Measurements from ENCODE around the gene ZER1. TPM values are rescaled to one million over a fixed set of nuclear protein-coding genes. Genes with fewer than 3 reads are reported as not detected.

The ZER1 gene
- total and polyA plus RNA-seq, 2 of the 4 experiments (the other 2 are of a cell fraction) = 7.7 to 34.9 TPM

DNA sequence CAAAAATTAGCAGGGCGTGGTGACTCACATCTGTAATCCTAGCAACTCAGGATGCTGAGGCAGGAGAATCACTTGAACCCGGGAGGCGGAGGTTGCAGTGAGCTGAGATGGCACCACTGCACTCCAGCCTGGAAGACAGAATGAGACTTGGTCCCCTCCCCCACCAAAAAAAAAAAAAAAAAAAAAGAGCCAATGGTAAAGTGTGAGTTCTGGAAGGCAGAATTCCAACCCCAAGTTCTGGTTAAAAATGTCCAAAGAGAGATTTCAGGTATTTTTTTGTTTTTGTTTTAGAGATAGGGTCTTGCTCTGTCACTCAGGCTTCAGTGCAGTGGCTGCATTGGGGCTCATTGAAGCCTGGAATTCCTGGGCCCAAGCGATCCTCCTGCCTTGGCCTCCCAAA lies 84.3 kb downstream of the ZER1 start:
- Histone ChIP-seq H3K18ac (ENCODE audit: low read depth, low read length) (no peak overlapping the region), H4K5ac (ENCODE audit: low read depth, low read length) (no peak overlapping the region), H3K9me3 (ENCODE audit: control insufficient read depth, insufficient read depth, low read length) (no peaks in the 10 kb centered on the region), H3K4me1 (ENCODE audit: control insufficient read depth, insufficient read depth, low read length) (peaks cover 17% of the 10 kb centered on the region), H3K27ac (ENCODE audit: insufficient read depth, low read length) (no peak overlapping the region), H4K91ac (ENCODE audit: insufficient read depth, low read depth, low read length) (no peak overlapping the region), H2BK120ac (ENCODE audit: low read depth, low read length) (no peak overlapping the region), H3K56ac (ENCODE audit: extremely low read depth, insufficient read depth, low read length) (no peak overlapping the region), H2BK5ac (ENCODE audit: low read depth, low read length, poor library complexity, severe bottlenecking) (no peak overlapping the region), H2AK5ac (ENCODE audit: low read depth, low read length) (no peak overlapping the region), H3K9ac (ENCODE audit: low read depth, low read length) (no peak overlapping the region), H3K23ac (ENCODE audit: low read depth, low read length) (no peak overlapping the region), H4K8ac (ENCODE audit: low read depth in 2 of 2, low read length in 2 of 2) (no peak overlapping the region), H3K14ac (replicated peaks; ENCODE audit: low read depth, low read length) (no peak overlapping the region), H3K79me1 (ENCODE audit: low read depth in 1 of 2, low read length in 2 of 2) (peaks cover 28 to 68% of the 10 kb centered on the region in 2 experiments), H2BK15ac (ENCODE audit: low read depth, low read length) (no peak overlapping the region), H3K4me3 (ENCODE audit: insufficient read depth, low read depth, low read length) (no peak overlapping the region), H3K36me3 (ENCODE audit: control insufficient read depth, insufficient read depth, low read length) (peaks cover 6% of the 10 kb centered on the region), H2AFZ (replicated peaks; ENCODE audit: low read length, poor library complexity) (no peak overlapping the region), H4K20me1 (ENCODE audit: insufficient read depth, low read length) (peaks cover 23% of the 10 kb centered on the region), H2AK9ac (replicated peaks; ENCODE audit: low read depth, low read length, poor library complexity) (no peak overlapping the region), H3K9me1 (ENCODE audit: insufficient read depth, low read length) (peaks cover 25% of the 10 kb centered on the region), H3K4ac (ENCODE audit: low read depth, low read length) (no peak overlapping the region), H3K4me2 (ENCODE audit: low read depth, low read length) (no peak overlapping the region), H2BK20ac (ENCODE audit: low read depth, low read length) (no peak overlapping the region), H3K27me3 (ENCODE audit: control insufficient read depth, insufficient read depth, low read length) (no peaks in the 10 kb centered on the region)
- dilution Hi-C loops (cut with HindIII; ENCODE audit: low sequenced_read_pairs, unreplicated experiment) (no loop called here), intact Hi-C loops (cut with micrococcal nuclease) (no loop called here), in situ Hi-C loops (cut with MboI; ENCODE audit: low sequenced_read_pairs) (no loop called here)
- no CpG with 5 or more reads among the region's 4 CpGs for WGBS, 2 experiments (ENCODE audit: extremely low coverage in 2 of 2, insufficient read length in 1 of 2)
- DNase-seq = no peak
- no TSS peak for BruUV-seq (replicated peaks)
- TF ChIP-seq CEBPB (IDR thresholded peaks at IDR 0.05; ENCODE audit: low read depth, low read length) = no peak
- TF ChIP-seq BHLHE40 (IDR thresholded peaks at IDR 0.05; ENCODE audit: low read depth, low read length) = no peak
- no peak for TF ChIP-seq FOS (IDR thresholded peaks at IDR 0.05; ENCODE audit: low read depth, low read length)
- TF ChIP-seq MAFK (IDR thresholded peaks at IDR 0.05; ENCODE audit: low read depth, low read length) = no peak
- TF ChIP-seq, protein P1, sequence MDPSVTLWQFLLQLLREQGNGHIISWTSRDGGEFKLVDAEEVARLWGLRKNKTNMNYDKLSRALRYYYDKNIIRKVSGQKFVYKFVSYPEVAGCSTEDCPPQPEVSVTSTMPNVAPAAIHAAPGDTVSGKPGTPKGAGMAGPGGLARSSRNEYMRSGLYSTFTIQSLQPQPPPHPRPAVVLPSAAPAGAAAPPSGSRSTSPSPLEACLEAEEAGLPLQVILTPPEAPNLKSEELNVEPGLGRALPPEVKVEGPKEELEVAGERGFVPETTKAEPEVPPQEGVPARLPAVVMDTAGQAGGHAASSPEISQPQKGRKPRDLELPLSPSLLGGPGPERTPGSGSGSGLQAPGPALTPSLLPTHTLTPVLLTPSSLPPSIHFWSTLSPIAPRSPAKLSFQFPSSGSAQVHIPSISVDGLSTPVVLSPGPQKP (IDR thresholded peaks at IDR 0.05; ENCODE audit: borderline replicate concordance, low read depth, low read length) = no peak
- TF ChIP-seq POLR2A (IDR thresholded peaks at IDR 0.05; ENCODE audit: low read depth, low read length) = no peak
- TF ChIP-seq MAZ (IDR thresholded peaks at IDR 0.05; ENCODE audit: borderline replicate concordance, low read depth, low read length) = no peak
- TF ChIP-seq RFX5 (IDR thresholded peaks at IDR 0.05; ENCODE audit: low read depth, low read length) = no peak
- no peak for TF ChIP-seq CHD1 (IDR thresholded peaks at IDR 0.05; ENCODE audit: low read depth, low read length)
- POLR2A ChIA-PET (ENCODE audit: unreplicated experiment) = no interaction called here
- no peak for ATAC-seq (ENCODE audit: low read depth)
- CTCF ChIA-PET = no interaction called here
